Stimulated activated CD4-positive, alpha-beta T cell treated with anti-CD3 and anti-CD28 coated beads, Interleukin-12 subunit alpha, Interleukin-12 subunit beta, amount 100 ng/mL, for 4 hours (primary cell): ENCODE results near the gene KCTD21.

Source experiments
- DNase-seq: peaks from one replicate; pipeline ENCODE4 v3.0.0-alpha.2; 2020

Gene KCTD21

DNA sequence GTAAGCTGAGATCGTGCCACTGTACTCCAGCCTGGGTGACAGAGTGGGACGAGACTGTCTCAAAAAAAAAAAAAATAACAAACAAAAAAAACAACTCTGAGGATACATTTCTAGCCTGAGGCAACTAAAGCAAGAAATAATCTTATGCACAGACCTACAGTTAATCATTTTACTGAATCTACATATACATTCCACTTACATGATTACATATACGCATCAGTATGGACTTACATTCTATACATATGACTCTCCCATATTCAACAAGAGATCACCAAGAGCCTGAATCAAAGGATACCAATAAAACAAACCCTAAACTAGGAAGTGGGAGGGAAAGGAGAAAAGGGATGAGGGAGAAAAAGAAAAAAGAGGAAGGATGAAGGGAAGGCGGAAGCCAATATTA lies 50.1 kb downstream of the KCTD21 start:
- no peak for DNase-seq

DNA sequence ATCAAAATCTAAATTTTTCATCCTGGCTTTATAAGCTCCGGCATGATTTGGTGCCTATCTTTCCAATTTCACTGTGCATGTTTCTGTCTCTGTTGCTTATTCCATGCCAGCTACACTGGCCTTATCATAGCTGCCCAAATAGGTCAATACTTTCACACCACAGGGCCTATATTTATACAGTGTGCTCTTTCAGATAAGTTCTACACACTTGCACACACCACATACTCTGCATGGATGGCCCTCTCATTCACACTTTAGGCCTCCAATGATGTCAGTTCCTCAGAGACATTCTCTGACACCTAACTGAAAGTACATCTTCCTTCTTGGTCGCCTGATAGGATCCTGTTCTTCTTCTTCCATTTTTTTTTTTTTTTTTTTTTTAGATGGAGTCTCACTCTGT lies 56.0 kb downstream of the KCTD21 start:
- DNase-seq, result no peak

DNA sequence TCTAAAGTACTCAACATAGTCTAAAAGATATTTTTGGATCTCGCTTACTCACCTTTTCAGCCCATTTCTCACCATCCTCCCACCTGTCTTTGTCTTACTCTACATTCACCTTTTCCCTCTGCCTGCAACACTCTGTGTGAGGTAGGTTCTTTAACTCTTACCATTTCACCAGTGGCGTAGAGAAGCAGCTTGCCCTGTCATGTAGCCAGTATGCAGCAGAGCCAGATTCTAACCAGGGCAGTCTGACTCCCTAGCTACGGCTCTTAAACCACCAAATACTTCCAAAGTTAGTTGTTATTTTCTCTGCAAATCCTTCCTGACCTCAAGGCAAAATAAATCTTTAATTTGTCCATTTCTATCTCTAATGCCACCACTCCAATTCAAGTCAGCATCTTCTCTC lies 56.5 kb downstream of the KCTD21 start:
- no peak for DNase-seq

DNA sequence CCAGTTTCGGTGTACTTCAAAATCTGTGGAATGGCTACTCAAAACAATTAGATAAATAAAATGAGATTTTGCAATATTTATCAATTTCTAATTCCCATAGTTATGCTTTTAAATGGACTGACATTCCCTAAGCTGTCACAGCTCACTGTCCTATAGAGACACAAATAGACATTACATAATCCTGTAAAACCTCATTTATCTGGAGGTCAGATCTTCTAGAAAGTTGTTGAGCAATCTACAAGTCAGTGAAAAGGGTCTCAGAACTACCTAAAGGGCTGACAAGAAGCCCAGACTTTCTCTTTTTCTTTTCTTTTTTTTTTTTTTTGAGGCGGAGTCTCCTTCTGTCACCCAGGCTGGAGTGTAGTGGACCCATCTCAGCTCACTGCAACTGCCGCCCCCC lies 61.0 kb downstream of the KCTD21 start:
- no peak for DNase-seq
